A549 (cell line): Measurements from ENCODE around the gene HNRNPA3.
A peak's percentile ranks its signal among the peaks of the same experiment; 100 is the strongest.

Source experiments
- CEBPB ChIP-seq, 2 experiments: fragments of >200 bp in 1 of 2; sonication (Bioruptor Twin) in 1 of 2; formaldehyde crosslinking in 1 of 2; IDR thresholded peaks; 2 replicates each; pipeline ENCODE4 v1.6.1; 2012 to 2016
- CTCF ChIP-seq: fragments of >200 bp; sonication (Bioruptor Twin); formaldehyde crosslinking; IDR thresholded peaks from 3 replicates; pipeline ENCODE4 v1.5.1; 2016
- EP300 ChIP-seq, 2 experiments: fragments of >200 bp; sonication (Bioruptor Twin); formaldehyde crosslinking; IDR thresholded peaks; 2 replicates in 1 of 2; 3 replicates in 1 of 2; pipeline ENCODE4 v1.6.1; 2016 to 2017
- ESRRA ChIP-seq: fragments of 150-350 bp; IDR thresholded peaks from 2 replicates; pipeline ENCODE4 v1.6.1; 2014; ENCODE audit warnings: mild to moderate bottlenecking, low read length, borderline replicate concordance
- HOXA7 ChIP-seq: fragments of 250-450 bp; sonication (Bioruptor Pico); IDR thresholded peaks from 2 replicates; pipeline ENCODE4 v1.5.0; 2020; ENCODE audit warnings: mild to moderate bottlenecking, moderate library complexity
- JUN ChIP-seq, 2 experiments: fragments of >200 bp; sonication (Bioruptor Twin); formaldehyde crosslinking; IDR thresholded peaks; 2 replicates in 1 of 2; 3 replicates in 1 of 2; pipeline ENCODE4 v1.6.1; 2016 to 2017
- MAFK ChIP-seq: fragments of 450-650 bp; IDR thresholded peaks from 2 replicates; pipeline ENCODE4 v1.6.1; 2014; ENCODE audit not compliant: partially characterized antibody
- MYC ChIP-seq: IDR thresholded peaks from 2 replicates; pipeline ENCODE4 v1.6.1; 2012; ENCODE audit warnings: mild to moderate bottlenecking, inconsistent platforms, low read length, improper control_type of control experiment, borderline replicate concordance
- POLR2A ChIP-seq: IDR thresholded peaks from 2 replicates; pipeline ENCODE4 v1.6.1; 2012; ENCODE audit warnings: mild to moderate bottlenecking, low read length
- REST ChIP-seq: fragments of 200-600 bp; sonication (generic); IDR thresholded peaks from 2 replicates; pipeline ENCODE4 v1.6.1; 2016; ENCODE audit warnings: antibody characterized with exemption, mild to moderate bottlenecking, moderate library complexity
- ZSCAN20 ChIP-seq: fragments of 250-450 bp; sonication (Bioruptor Pico); IDR thresholded peaks from 2 replicates; pipeline ENCODE4 v1.8.0; 2022; ENCODE audit warnings: mild to moderate bottlenecking, moderate library complexity
- TF ChIP-seq, protein P1 (sequence below): IDR thresholded peaks from 2 replicates; pipeline ENCODE4 v1.6.1; 2012
- TF ChIP-seq, protein P2 (sequence below): fragments of 450-650 bp; IDR thresholded peaks from 2 replicates; pipeline ENCODE4 v1.6.1; 2014; ENCODE audit warnings: antibody characterized with exemption

- TF ChIP-seq CTCF = peak; percentile 19; the same call in 1 of the 3 replicates
- peak; percentile 60 for TF ChIP-seq POLR2A
- peak; percentile 84 to 85 for TF ChIP-seq JUN (IDR thresholded peaks at IDR 0.05)
- TF ChIP-seq EP300 (IDR thresholded peaks at IDR 0.05) = no peak
- TF ChIP-seq ESRRA = no peak
- TF ChIP-seq REST = no peak; the same call in 1 of the 2 replicates
- TF ChIP-seq ZSCAN20 (CRISPR knock-in tag) = no peak
- TF ChIP-seq MAFK = no peak
- peak; percentile 95 for TF ChIP-seq HOXA7
- TF ChIP-seq, protein P1, sequence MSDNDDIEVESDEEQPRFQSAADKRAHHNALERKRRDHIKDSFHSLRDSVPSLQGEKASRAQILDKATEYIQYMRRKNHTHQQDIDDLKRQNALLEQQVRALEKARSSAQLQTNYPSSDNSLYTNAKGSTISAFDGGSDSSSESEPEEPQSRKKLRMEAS = peak; percentile 76; the same call in 1 of the 2 replicates
- TF ChIP-seq, protein P2, sequence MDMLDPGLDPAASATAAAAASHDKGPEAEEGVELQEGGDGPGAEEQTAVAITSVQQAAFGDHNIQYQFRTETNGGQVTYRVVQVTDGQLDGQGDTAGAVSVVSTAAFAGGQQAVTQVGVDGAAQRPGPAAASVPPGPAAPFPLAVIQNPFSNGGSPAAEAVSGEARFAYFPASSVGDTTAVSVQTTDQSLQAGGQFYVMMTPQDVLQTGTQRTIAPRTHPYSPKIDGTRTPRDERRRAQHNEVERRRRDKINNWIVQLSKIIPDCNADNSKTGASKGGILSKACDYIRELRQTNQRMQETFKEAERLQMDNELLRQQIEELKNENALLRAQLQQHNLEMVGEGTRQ = peak; percentile 97
- TF ChIP-seq CEBPB (IDR thresholded peaks at IDR 0.05) = no peak
- TF ChIP-seq MYC = peak; percentile 84; the same call in 1 of the 2 replicates
Observed at GRCh38 chr2:177212106-177212890, at the start of gene HNRNPA3.
